Osteoblast (primary cell): ENCODE data around the gene LILRB5. TPM values are rescaled to one million over a fixed set of nuclear protein-coding genes. Genes with fewer than 3 reads are reported as not detected.
"Not testable (repeated sequence)": the region's sequence is repeated elsewhere in the genome, so short reads cannot be mapped to it uniquely, and the experiment has no call there.

Source experiments
- DNase-seq: peaks from one replicate; pipeline ENCODE4 v3.0.0; 2011; ENCODE audit warnings: low spot score, mixed read lengths; ENCODE audit not compliant: insufficient read length; ENCODE audit errors: missing footprints
- H2AFZ ChIP-seq: 2 replicates; pipeline ENCODE4 v1.6.0; 2011; ENCODE audit warnings: mild to moderate bottlenecking, low read length
- H3K27ac ChIP-seq: 2 replicates; pipeline ENCODE4 v1.5.1; 2011; ENCODE audit warnings: mild to moderate bottlenecking, low read depth, low read length, moderate library complexity
- H3K27me3 ChIP-seq: 2 replicates; pipeline ENCODE4 v1.6.0; 2012; ENCODE audit warnings: mild to moderate bottlenecking, control low read depth, inconsistent platforms, low read length, moderate library complexity; ENCODE audit not compliant: insufficient read depth
- H3K36me3 ChIP-seq: 2 replicates; pipeline ENCODE4 v1.5.1; 2011; ENCODE audit warnings: mild to moderate bottlenecking, low read length, control low read depth, moderate library complexity; ENCODE audit not compliant: insufficient read depth
- H3K4me1 ChIP-seq: 2 replicates; pipeline ENCODE4 v1.5.1; 2011; ENCODE audit warnings: mild to moderate bottlenecking, low read length, control low read depth, moderate library complexity; ENCODE audit not compliant: insufficient read depth
- H3K4me2 ChIP-seq: 2 replicates; pipeline ENCODE4 v1.6.0; 2011; ENCODE audit warnings: mild to moderate bottlenecking, low read length; ENCODE audit not compliant: insufficient read depth
- H3K4me3 ChIP-seq: fragments of 200-600 bp; sonication (generic); 3 replicates; pipeline ENCODE4 v1.5.1; 2012; ENCODE audit warnings: mild to moderate bottlenecking, low read length, inconsistent platforms; ENCODE audit not compliant: insufficient read depth
- H3K79me2 ChIP-seq: 2 replicates; pipeline ENCODE4 v1.6.0; 2012; ENCODE audit warnings: mild to moderate bottlenecking, low read length, control low read depth, inconsistent platforms; ENCODE audit not compliant: insufficient read depth
- H3K9me3 ChIP-seq: 2 replicates; pipeline ENCODE4 v1.5.1; 2011; ENCODE audit warnings: low read depth, low read length, control low read depth
- H4K20me1 ChIP-seq: 2 replicates; pipeline ENCODE4 v1.6.0; 2012; ENCODE audit warnings: mild to moderate bottlenecking, low read length, control low read depth; ENCODE audit not compliant: insufficient read depth
- total RNA-seq: library from RNA; depleted of rRNA; stranded (reverse); fragments of >200 nt; gene quantifications from 2 replicates; pipeline ENCODE4 v1.2.3, GENCODE V29; 2012
- TF ChIP-seq, protein P1 (sequence below): IDR thresholded peaks from 2 replicates; pipeline ENCODE4 v1.5.1; 2011; ENCODE audit warnings: mild to moderate bottlenecking, low read depth, low read length, moderate library complexity; ENCODE audit errors: extremely low read depth

LILRB5 gene
- total RNA-seq, 1 donor, result not detected

DNA sequence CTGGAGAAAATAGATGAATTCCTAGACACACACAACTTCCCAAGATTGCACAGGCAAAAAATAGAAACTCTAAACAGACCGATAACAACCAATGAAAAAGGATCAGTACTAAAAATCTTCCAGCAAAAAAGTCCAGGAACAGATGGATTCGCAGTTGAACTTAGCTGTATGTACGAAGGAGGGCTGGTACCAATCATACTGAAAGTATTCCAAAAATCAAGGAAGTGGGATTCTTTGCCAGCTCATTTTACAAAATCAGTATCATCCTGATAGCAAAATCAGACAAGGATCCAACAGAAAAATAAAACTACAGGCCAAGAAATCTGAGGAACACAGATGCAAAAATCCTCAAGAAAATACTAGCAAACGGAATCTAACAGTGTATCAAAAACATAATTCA lies 30.4 kb upstream of the LILRB5 start:
- no peak overlapping the region for H2AFZ ChIP-seq
- H3K79me2 ChIP-seq, result no peaks in the 10 kb centered on the region
- H3K27ac ChIP-seq, result no peak overlapping the region
- H4K20me1 ChIP-seq, result no peaks in the 10 kb centered on the region
- TF ChIP-seq, protein P1, sequence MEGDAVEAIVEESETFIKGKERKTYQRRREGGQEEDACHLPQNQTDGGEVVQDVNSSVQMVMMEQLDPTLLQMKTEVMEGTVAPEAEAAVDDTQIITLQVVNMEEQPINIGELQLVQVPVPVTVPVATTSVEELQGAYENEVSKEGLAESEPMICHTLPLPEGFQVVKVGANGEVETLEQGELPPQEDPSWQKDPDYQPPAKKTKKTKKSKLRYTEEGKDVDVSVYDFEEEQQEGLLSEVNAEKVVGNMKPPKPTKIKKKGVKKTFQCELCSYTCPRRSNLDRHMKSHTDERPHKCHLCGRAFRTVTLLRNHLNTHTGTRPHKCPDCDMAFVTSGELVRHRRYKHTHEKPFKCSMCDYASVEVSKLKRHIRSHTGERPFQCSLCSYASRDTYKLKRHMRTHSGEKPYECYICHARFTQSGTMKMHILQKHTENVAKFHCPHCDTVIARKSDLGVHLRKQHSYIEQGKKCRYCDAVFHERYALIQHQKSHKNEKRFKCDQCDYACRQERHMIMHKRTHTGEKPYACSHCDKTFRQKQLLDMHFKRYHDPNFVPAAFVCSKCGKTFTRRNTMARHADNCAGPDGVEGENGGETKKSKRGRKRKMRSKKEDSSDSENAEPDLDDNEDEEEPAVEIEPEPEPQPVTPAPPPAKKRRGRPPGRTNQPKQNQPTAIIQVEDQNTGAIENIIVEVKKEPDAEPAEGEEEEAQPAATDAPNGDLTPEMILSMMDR, result no peak
- H3K9me3 ChIP-seq, result no peaks in the 10 kb centered on the region
- peaks cover 4% of the 10 kb centered on the region for H3K4me1 ChIP-seq
- H3K4me2 ChIP-seq, result no peak overlapping the region
- no peaks in the 10 kb centered on the region for H3K36me3 ChIP-seq
- H3K27me3 ChIP-seq, result peaks cover 3% of the 10 kb centered on the region
- DNase-seq, result no peak
- no peak overlapping the region for H3K4me3 ChIP-seq

DNA sequence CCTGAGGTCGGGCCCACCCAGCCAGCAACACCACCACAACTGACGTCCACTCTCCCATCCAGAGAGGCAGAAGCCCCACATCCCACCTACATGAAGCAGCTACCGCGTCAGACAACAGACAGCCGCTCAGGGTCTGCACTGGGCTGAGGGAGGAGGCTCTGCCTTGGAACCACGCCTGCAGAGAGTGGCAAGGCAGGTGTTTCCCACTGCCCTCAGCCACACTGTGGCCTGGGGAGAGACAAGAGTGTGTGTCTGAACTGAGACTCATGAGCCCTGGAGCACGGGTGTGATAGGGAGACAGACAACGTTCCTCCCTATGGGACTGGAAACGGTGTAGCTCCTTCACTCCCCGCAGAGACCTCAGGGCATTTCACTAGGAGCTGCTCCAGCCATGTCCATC lies 29.2 kb upstream of the LILRB5 start:
- H3K79me2 ChIP-seq, DNase-seq, H3K27ac ChIP-seq, H2AFZ ChIP-seq, H3K4me3 ChIP-seq, H3K4me1 ChIP-seq, H3K36me3 ChIP-seq, H4K20me1 ChIP-seq, H3K9me3 ChIP-seq, H3K27me3 ChIP-seq, H3K4me2 ChIP-seq: not testable (repeated sequence)

DNA sequence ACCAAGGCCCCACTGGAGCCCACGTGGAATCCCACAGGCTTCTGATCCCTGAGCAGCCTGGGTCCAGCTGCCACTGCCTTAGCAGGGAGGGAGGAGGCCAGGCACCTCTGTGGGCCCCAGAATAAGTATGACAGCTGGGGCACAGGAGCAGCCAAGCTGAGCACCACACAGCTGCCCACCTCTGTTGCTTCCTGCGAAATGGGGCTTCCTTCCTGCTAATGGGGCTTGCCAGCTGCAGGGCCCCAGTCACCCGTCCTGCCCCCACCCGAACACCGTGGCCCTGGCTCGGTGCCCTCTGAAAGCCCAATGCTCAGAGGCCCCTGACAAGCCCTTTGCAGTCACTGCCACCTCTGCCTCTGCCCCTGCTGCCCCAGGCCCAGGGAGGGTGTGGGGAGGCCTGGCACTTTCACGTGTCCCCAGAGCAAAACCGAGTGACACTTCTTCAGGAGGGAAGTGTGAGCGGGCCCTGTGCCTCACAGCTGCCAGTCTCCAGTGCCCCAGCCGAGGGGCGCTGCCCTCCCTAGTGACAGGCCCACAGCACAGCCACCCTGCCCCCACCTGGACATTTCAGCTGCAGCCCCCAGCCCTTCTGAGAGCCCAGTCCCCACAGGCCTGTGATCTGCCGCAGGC lies 28.5 kb upstream of the LILRB5 start:
- not testable (repeated sequence) for H3K79me2 ChIP-seq

DNA sequence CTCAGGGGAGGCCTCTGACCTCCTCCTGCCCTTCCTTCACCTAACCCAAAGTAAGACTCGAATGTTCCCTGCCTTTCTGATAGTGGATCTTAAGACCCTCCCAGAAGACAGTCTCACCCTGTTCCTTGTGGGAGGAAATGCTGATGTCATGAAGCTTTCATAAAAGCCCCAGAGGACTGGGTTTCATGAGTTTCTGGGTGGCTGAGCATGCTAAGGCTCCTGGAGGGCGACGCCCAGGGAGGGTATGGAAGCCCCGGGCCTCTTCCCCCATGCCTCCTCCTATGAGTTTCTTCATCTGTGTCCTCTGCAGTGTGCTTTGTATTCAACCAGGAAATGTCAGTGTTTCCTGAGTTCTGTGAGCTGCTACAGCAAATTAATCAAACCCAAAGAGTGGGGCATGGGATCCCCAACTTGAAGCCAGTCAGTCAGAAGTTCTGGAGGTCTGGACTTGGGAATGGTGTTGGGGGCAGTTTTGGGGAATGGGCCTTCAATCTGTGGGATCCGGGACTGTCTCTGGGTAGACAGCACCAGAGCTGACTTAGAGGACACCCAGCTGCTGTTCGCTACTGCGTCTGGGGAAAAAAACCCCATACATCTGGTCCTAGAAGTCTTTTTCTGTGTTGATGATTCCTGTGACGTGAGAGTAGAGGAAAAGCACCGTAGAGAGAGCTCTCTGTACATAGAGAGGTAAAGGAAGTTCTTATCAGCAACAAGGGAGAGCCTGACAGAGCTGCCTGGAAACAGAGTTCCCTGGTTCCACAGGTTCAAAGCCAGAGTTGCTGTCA lies 25.8 kb upstream of the LILRB5 start:
- H3K79me2 ChIP-seq, result no peaks in the 10 kb centered on the region
- no peak overlapping the region for H3K4me3 ChIP-seq
- peaks cover 4% of the 10 kb centered on the region for H3K27me3 ChIP-seq
- H3K36me3 ChIP-seq, result no peaks in the 10 kb centered on the region
- no peaks in the 10 kb centered on the region for H4K20me1 ChIP-seq
- H3K4me2 ChIP-seq, result no peak overlapping the region
- DNase-seq, result peak; percentile 50
- H3K9me3 ChIP-seq, result no peaks in the 10 kb centered on the region
- H2AFZ ChIP-seq, result no peak overlapping the region
- H3K4me1 ChIP-seq, result peaks cover 1% of the 10 kb centered on the region
- TF ChIP-seq, protein P1, result no peak
- no peak overlapping the region for H3K27ac ChIP-seq

More for the DNA sequence above, 28.5 kb upstream of the LILRB5 start:
- H2AFZ ChIP-seq, DNase-seq, H3K36me3 ChIP-seq, H3K9me3 ChIP-seq, H3K4me3 ChIP-seq, H4K20me1 ChIP-seq, H3K4me1 ChIP-seq, H3K27me3 ChIP-seq, H3K4me2 ChIP-seq, H3K27ac ChIP-seq: not testable (repeated sequence)

DNA sequence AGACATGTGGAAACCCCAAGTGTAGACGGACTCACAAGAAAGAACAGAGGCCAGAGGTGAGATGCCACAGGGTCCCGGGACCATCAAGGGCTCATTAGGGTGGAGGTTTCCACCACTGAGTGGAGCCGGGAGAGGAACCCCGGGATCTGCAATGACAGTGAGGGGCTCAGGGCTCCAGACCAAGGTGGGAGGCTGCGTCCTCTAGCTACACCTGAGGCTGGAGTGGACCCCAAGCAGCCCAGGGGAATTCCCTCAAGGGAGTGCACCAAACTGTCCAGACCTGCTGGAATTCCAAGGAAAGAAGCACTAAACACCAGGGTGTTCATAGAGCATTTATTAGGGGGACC lies 24.6 kb upstream of the LILRB5 start:
- not testable (repeated sequence) for H3K4me1 ChIP-seq, H3K4me2 ChIP-seq, H2AFZ ChIP-seq, H3K9me3 ChIP-seq, H4K20me1 ChIP-seq, H3K79me2 ChIP-seq, H3K27ac ChIP-seq, H3K36me3 ChIP-seq, H3K27me3 ChIP-seq, H3K4me3 ChIP-seq
- peak; percentile 9 for DNase-seq
